ENCODE data around the gene RFTN1.

RFTN1 gene

GRCh38 chr3:16467393-16467792 lies 46.1 kb downstream of the RFTN1 start:
- DNase-seq (ENCODE audit: low read depth in 2 of 2), result peak; percentile 19 to 21

GRCh38 chr3:16466822-16467221 lies 46.7 kb downstream of the RFTN1 start:
- no peak for DNase-seq (ENCODE audit: low read depth in 2 of 2)

- DNase-seq (ENCODE audit: low read depth in 2 of 2), result no peak
Measured at GRCh38 chr3:16464511-16465148, 48.9 kb downstream of the RFTN1 start.

- DNase-seq (ENCODE audit: low read depth in 2 of 2), result no peak
Measured at GRCh38 chr3:16463914-16464313, 49.6 kb downstream of the RFTN1 start.

GRCh38 chr3:16463119-16463518 lies 50.4 kb downstream of the RFTN1 start:
- no peak for DNase-seq (ENCODE audit: low read depth in 2 of 2)

- no peak for DNase-seq (ENCODE audit: low read depth in 2 of 2)
Measured at GRCh38 chr3:16462679-16463078, 50.8 kb downstream of the RFTN1 start.

GRCh38 chr3:16461463-16462245 lies 51.8 kb downstream of the RFTN1 start:
- no peak for DNase-seq (ENCODE audit: low read depth in 2 of 2)

- DNase-seq (ENCODE audit: low read depth in 2 of 2), result no peak
Measured at GRCh38 chr3:16460886-16461285, 52.6 kb downstream of the RFTN1 start.

GRCh38 chr3:16460273-16460672 lies 53.2 kb downstream of the RFTN1 start:
- DNase-seq (ENCODE audit: low read depth in 2 of 2), result no peak

GRCh38 chr3:16456784-16457415 lies 56.6 kb downstream of the RFTN1 start:
- DNase-seq (ENCODE audit: low read depth in 2 of 2), result no peak

GRCh38 chr3:16455966-16456365 lies 57.5 kb downstream of the RFTN1 start:
- no peak for DNase-seq (ENCODE audit: low read depth in 2 of 2)

- no peak for DNase-seq (ENCODE audit: low read depth in 2 of 2)
Measured at GRCh38 chr3:16455001-16455400, 58.5 kb downstream of the RFTN1 start.

- DNase-seq (ENCODE audit: low read depth in 2 of 2), result no peak
Measured at GRCh38 chr3:16452261-16452660, 61.2 kb downstream of the RFTN1 start.

- no peak for DNase-seq (ENCODE audit: low read depth in 2 of 2)
Measured at GRCh38 chr3:16449369-16449768, 64.1 kb downstream of the RFTN1 start.

- peak; percentile 28 to 51 for DNase-seq (ENCODE audit: low read depth in 2 of 2)
Measured at GRCh38 chr3:16448639-16449070, 64.8 kb downstream of the RFTN1 start.

- no peak for DNase-seq (ENCODE audit: low read depth in 2 of 2)
Measured at GRCh38 chr3:16447135-16447534, 66.4 kb downstream of the RFTN1 start.

- DNase-seq (ENCODE audit: low read depth in 2 of 2), result no peak
Measured at GRCh38 chr3:16444344-16444743, 69.2 kb downstream of the RFTN1 start.

- DNase-seq (ENCODE audit: low read depth in 2 of 2), result no peak
Measured at GRCh38 chr3:16442730-16443129, 70.8 kb downstream of the RFTN1 start.

GRCh38 chr3:16441371-16441875 lies 72.1 kb downstream of the RFTN1 start:
- no peak for DNase-seq (ENCODE audit: low read depth in 2 of 2)

- DNase-seq (ENCODE audit: low read depth in 2 of 2), result no peak
Measured at GRCh38 chr3:16439848-16440708, 73.4 kb downstream of the RFTN1 start.

GRCh38 chr3:16439163-16439847 lies 74.2 kb downstream of the RFTN1 start:
- no peak for DNase-seq (ENCODE audit: low read depth in 2 of 2)
